ENCODE data around the gene FN1. TPM values are rescaled to one million over a fixed set of nuclear protein-coding genes. Genes with fewer than 3 reads are reported as not detected.
A peak's percentile ranks its signal among the peaks of the same experiment; 100 is the strongest.

Gene FN1
- total and polyA plus RNA-seq, 2 donors (not counting 3 experiments of a cell fraction or from before 2014, with no cell fraction given): 3,221 to 3,740 TPM

DNA sequence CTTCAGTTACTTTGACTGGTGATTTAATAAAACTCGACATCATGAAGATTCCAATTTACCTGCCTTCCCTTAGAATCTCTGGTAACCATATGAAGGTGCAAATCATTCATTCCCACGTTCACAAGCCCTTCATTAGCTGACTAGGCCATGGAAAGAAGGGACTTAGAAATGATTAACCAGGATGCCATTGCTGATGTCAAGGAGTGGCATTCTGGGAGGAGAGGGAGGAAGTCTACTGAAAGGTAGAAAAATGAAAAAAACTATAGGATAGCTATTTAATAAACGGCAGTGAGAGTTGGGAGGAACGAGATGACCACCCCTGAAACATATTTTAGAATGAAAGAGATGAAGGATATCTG is 122.6 kb downstream of the FN1 start:
- POLR2A ChIA-PET: no interaction called here
- CTCF ChIA-PET: no interaction called here
- H3K9me3 ChIP-seq (replicated peaks; ENCODE audit: control insufficient read depth, insufficient read depth, low read length): no peaks in the 10 kb centered on the region
- dilution Hi-C loops (cut with MboI; ENCODE audit: extremely low pct_ligation_motif_present, low sequenced_read_pairs) (no loop called here), intact Hi-C loops (cut with micrococcal nuclease) (no loop called here)
- no peaks in the 10 kb centered on the region for H3K27me3 ChIP-seq (ENCODE audit: control insufficient read depth in 2 of 2, insufficient read depth in 2 of 2, low read length in 2 of 2)
- H3K36me3 ChIP-seq (ENCODE audit: control insufficient read depth in 2 of 2, extremely low read depth in 1 of 2, insufficient read depth in 2 of 2, low read length in 2 of 2): no peaks in the 10 kb centered on the region
- TF ChIP-seq FOS (IDR thresholded peaks at IDR 0.05; ENCODE audit: borderline replicate concordance, insufficient read depth, low read length) (no peak), GATA2 (IDR thresholded peaks at IDR 0.05; ENCODE audit: insufficient read depth, insufficient read length, low read depth, low read length) (no peak), JUN (IDR thresholded peaks at IDR 0.05; ENCODE audit: borderline replicate concordance, insufficient read depth, insufficient read length, low read depth) (no peak), POLR2AphosphoS5 (IDR thresholded peaks at IDR 0.05; ENCODE audit: insufficient read depth, low read depth, low read length) (no peak), EZH2 (IDR thresholded peaks at IDR 0.05; ENCODE audit: borderline replicate concordance, low read depth, low read length, severe bottlenecking) (no peak)
- TF ChIP-seq, protein P1, sequence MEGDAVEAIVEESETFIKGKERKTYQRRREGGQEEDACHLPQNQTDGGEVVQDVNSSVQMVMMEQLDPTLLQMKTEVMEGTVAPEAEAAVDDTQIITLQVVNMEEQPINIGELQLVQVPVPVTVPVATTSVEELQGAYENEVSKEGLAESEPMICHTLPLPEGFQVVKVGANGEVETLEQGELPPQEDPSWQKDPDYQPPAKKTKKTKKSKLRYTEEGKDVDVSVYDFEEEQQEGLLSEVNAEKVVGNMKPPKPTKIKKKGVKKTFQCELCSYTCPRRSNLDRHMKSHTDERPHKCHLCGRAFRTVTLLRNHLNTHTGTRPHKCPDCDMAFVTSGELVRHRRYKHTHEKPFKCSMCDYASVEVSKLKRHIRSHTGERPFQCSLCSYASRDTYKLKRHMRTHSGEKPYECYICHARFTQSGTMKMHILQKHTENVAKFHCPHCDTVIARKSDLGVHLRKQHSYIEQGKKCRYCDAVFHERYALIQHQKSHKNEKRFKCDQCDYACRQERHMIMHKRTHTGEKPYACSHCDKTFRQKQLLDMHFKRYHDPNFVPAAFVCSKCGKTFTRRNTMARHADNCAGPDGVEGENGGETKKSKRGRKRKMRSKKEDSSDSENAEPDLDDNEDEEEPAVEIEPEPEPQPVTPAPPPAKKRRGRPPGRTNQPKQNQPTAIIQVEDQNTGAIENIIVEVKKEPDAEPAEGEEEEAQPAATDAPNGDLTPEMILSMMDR (IDR thresholded peaks at IDR 0.05; ENCODE audit: extremely low read depth in 1 of 2, insufficient read depth in 1 of 2, low read depth in 1 of 2, low read length in 2 of 2): no peak
- no peak overlapping the region for H3K27ac ChIP-seq (ENCODE audit: insufficient read depth, low read depth, low read length)
- peaks cover 5% of the 10 kb centered on the region for H3K79me2 ChIP-seq (ENCODE audit: control insufficient read depth, insufficient read depth, low read length)
- peak overlapping the region; percentile 78 for H3K4me2 ChIP-seq (ENCODE audit: insufficient read depth, low read length)
- H3K9me1 ChIP-seq (replicated peaks; ENCODE audit: control insufficient read depth, extremely low read depth, insufficient read depth, low read length): no peaks in the 10 kb centered on the region
- FAIRE-seq: no peak
- H4K20me1 ChIP-seq (replicated peaks; ENCODE audit: control insufficient read depth, extremely low read depth, insufficient read depth, low read length): no peaks in the 10 kb centered on the region
- H3K4me3 ChIP-seq (replicated peaks in 1 of 3; ENCODE audit: insufficient read depth in 1 of 3, low read depth in 1 of 3, low read length in 3 of 3): no peak overlapping the region
- DNase-seq (ENCODE audit: low read depth, low spot score): no peak
- peaks cover 10% of the 10 kb centered on the region for H3K4me1 ChIP-seq (ENCODE audit: control insufficient read depth, extremely low read depth, insufficient read depth, low read length)
- BruUV-seq (replicated peaks): no TSS peak
- H3K9ac ChIP-seq (replicated peaks; ENCODE audit: extremely low read depth, insufficient read depth, low read length): no peak overlapping the region
- no peak overlapping the region for H2AFZ ChIP-seq (ENCODE audit: low read depth, low read length)

Measured in endothelial cell of umbilical vein (primary cell).